Astrocyte (in vitro differentiated cells and primary cell): ENCODE results near the gene RFLNA. TPM values are rescaled to one million over a fixed set of nuclear protein-coding genes. Genes with fewer than 3 reads are reported as not detected.
"Not testable (repeated sequence)": the region's sequence is repeated elsewhere in the genome, so short reads cannot be mapped to it uniquely, and the experiment has no call there.

Experiments
- DNase-seq: peaks from one replicate; pipeline ENCODE4 v3.0.0-alpha.2; 2010; ENCODE audit warnings: low read depth
- FAIRE-seq: peaks from 2 replicates; lab custom pipeline; 2011; peaks lifted over from hg19 to GRCh38; lab: Jason Lieb, UNC
- H2AFZ ChIP-seq: 2 replicates; pipeline ENCODE4 v1.6.0; 2012; ENCODE audit warnings: low read depth, low read length, inconsistent platforms
- H3K27ac ChIP-seq: 2 replicates; pipeline ENCODE4 v1.5.1; 2011; ENCODE audit warnings: low read depth, low read length, inconsistent platforms
- H3K27me3 ChIP-seq: 2 replicates; pipeline ENCODE4 v1.6.0; 2011; ENCODE audit warnings: low read length, inconsistent platforms; ENCODE audit not compliant: insufficient read depth
- H3K36me3 ChIP-seq: 2 replicates; pipeline ENCODE4 v1.5.1; 2011; ENCODE audit warnings: low read length, inconsistent platforms; ENCODE audit not compliant: insufficient read depth
- H3K4me1 ChIP-seq: 2 replicates; pipeline ENCODE4 v1.5.1; 2011; ENCODE audit warnings: low read length, inconsistent platforms; ENCODE audit not compliant: insufficient read depth
- H3K4me2 ChIP-seq: 2 replicates; pipeline ENCODE4 v1.6.0; 2012; ENCODE audit warnings: low read length, inconsistent platforms
- H3K4me3 ChIP-seq: 2 replicates; pipeline ENCODE4 v1.5.1; 2011; ENCODE audit warnings: low read depth, mild to moderate bottlenecking, low read length, inconsistent platforms; ENCODE audit not compliant: insufficient read depth
- H3K79me2 ChIP-seq: 2 replicates; pipeline ENCODE4 v1.6.0; 2012; ENCODE audit warnings: mild to moderate bottlenecking, low read length, inconsistent platforms; ENCODE audit not compliant: insufficient read depth
- H3K9ac ChIP-seq: 2 replicates; pipeline ENCODE4 v1.6.0; 2012; ENCODE audit warnings: mild to moderate bottlenecking, low read length, inconsistent platforms
- H3K9me3 ChIP-seq: 2 replicates; pipeline ENCODE4 v1.5.1; 2012; ENCODE audit warnings: low read depth, mild to moderate bottlenecking, low read length, inconsistent platforms; ENCODE audit not compliant: insufficient read depth
- H4K20me1 ChIP-seq: 2 replicates; pipeline ENCODE4 v1.6.0; 2012; ENCODE audit warnings: low read length, inconsistent platforms; ENCODE audit not compliant: insufficient read depth
- H3K27ac Mint-ChIP-seq: one replicate; pipeline ENCODE4 v1.8.0; 2021; ENCODE audit warnings: mild to moderate bottlenecking, mixed read lengths; ENCODE audit not compliant: unreplicated experiment
- H3K27me3 Mint-ChIP-seq: one replicate; pipeline ENCODE4 v1.8.0; 2021; ENCODE audit warnings: low read depth, mixed read lengths; ENCODE audit not compliant: unreplicated experiment
- H3K36me3 Mint-ChIP-seq: one replicate; pipeline ENCODE4 v1.8.0; 2021; ENCODE audit warnings: low read depth, mixed read lengths; ENCODE audit not compliant: unreplicated experiment
- H3K4me1 Mint-ChIP-seq: one replicate; pipeline ENCODE4 v1.8.0; 2021; ENCODE audit warnings: low read depth, mixed read lengths; ENCODE audit not compliant: unreplicated experiment
- H3K4me3 Mint-ChIP-seq: one replicate; pipeline ENCODE4 v1.8.0; 2021; ENCODE audit warnings: mild to moderate bottlenecking, moderate library complexity, mixed read lengths; ENCODE audit not compliant: unreplicated experiment
- H3K9me3 Mint-ChIP-seq: one replicate; pipeline ENCODE4 v1.8.0; 2021; ENCODE audit warnings: mild to moderate bottlenecking, mixed read lengths; ENCODE audit not compliant: unreplicated experiment
- EZH2 ChIP-seq: IDR thresholded peaks from 2 replicates; pipeline ENCODE4 v1.6.1; 2012; ENCODE audit warnings: mild to moderate bottlenecking, low read length, inconsistent platforms; ENCODE audit not compliant: insufficient read depth
- total RNA-seq: library from RNA; stranded (reverse); gene quantifications from 2 replicates; pipeline ENCODE4 v1.2.1, GENCODE V29; 2021
- TF ChIP-seq, protein P1 (sequence below): IDR thresholded peaks from 2 replicates; pipeline ENCODE4 v1.5.1; 2011; ENCODE audit warnings: low read depth, mild to moderate bottlenecking, inconsistent platforms, low read length, moderate library complexity; ENCODE audit not compliant: insufficient read depth

The RFLNA gene
- total RNA-seq, 1 donor from 2014 or later, result 1.8 TPM

DNA sequence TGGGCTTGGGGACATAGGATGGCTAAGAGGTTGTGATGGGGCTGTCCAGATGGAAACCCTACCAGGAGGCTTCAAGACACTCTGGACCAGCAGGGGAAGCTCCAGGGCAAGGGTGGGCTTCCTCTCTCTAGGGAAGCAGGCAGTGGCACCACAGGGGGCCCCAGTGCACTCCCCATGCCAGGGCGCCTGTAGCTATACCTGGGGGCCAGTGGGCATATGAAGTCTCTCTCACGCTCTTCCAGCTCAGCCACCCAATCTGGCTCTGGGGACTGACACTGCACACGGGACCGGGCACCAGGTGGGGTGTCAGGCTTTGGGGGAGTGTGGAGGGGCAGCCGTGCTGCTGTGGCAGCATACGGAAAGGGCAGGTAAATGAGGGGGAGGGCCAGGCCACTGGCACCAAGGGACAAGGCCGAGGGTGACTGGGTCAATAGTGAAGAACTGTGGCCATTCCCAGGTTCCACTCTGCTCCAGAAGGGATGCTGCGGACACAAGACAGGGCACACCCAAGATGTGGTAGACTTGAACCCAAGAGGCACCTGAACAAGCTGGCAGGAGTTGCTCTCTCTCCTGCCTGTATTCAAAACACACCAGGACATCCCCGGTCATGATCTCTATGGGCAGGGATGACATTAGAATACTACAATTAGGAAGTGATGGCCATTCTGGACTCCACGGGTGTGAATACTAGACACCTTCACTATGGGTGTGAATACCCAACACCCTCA lies 27.5 kb downstream of the RFLNA start:
- no peaks in the 10 kb centered on the region for H3K4me1 Mint-ChIP-seq
- Histone ChIP-seq H3K4me1 (no peaks in the 10 kb centered on the region), H3K9me3 (peaks cover 13% of the 10 kb centered on the region), H3K9ac (no peak overlapping the region), H3K27ac (no peak overlapping the region), H3K36me3 (peaks cover 25% of the 10 kb centered on the region), H3K4me2 (no peak overlapping the region), H3K27me3 (no peaks in the 10 kb centered on the region), H3K4me3 (no peak overlapping the region), H3K79me2 (no peaks in the 10 kb centered on the region), H4K20me1 (peaks cover 47% of the 10 kb centered on the region), H2AFZ (no peak overlapping the region)
- DNase-seq (no peak), FAIRE-seq (no peak)
- peaks cover 8% of the 10 kb centered on the region for H3K27me3 Mint-ChIP-seq
- peaks cover 31% of the 10 kb centered on the region for H3K36me3 Mint-ChIP-seq
- H3K9me3 Mint-ChIP-seq, result peaks cover 18% of the 10 kb centered on the region
- H3K27ac Mint-ChIP-seq, result no peak overlapping the region
- H3K4me3 Mint-ChIP-seq, result no peak overlapping the region
- no peak for TF ChIP-seq EZH2
- TF ChIP-seq, protein P1, sequence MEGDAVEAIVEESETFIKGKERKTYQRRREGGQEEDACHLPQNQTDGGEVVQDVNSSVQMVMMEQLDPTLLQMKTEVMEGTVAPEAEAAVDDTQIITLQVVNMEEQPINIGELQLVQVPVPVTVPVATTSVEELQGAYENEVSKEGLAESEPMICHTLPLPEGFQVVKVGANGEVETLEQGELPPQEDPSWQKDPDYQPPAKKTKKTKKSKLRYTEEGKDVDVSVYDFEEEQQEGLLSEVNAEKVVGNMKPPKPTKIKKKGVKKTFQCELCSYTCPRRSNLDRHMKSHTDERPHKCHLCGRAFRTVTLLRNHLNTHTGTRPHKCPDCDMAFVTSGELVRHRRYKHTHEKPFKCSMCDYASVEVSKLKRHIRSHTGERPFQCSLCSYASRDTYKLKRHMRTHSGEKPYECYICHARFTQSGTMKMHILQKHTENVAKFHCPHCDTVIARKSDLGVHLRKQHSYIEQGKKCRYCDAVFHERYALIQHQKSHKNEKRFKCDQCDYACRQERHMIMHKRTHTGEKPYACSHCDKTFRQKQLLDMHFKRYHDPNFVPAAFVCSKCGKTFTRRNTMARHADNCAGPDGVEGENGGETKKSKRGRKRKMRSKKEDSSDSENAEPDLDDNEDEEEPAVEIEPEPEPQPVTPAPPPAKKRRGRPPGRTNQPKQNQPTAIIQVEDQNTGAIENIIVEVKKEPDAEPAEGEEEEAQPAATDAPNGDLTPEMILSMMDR, result no peak

DNA sequence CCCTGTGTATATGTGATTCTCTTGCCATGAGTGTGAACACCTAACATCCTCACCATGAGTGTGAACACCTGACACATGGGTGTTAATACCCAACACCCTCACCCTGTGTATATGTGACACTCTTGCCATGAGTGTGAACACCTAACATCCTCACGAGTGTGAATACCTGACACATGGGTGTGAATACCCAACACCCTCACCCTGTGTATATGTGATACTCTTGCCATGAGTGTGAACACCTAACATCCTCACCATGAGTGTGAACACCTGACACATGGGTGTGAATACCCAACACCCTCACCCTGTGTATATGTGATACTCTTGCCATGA lies 28.1 kb downstream of the RFLNA start:
- not testable (repeated sequence) for FAIRE-seq, H3K79me2 ChIP-seq, H3K9ac ChIP-seq, H3K4me3 ChIP-seq, H3K4me1 Mint-ChIP-seq, H2AFZ ChIP-seq, H3K27me3 Mint-ChIP-seq, H3K4me1 ChIP-seq, H3K27ac Mint-ChIP-seq, H3K27ac ChIP-seq, H3K4me3 Mint-ChIP-seq, H3K4me2 ChIP-seq, H3K27me3 ChIP-seq
- peak; percentile 21 for DNase-seq
- peaks cover 18% of the 10 kb centered on the region for H3K9me3 Mint-ChIP-seq
- peaks cover 52% of the 10 kb centered on the region for H4K20me1 ChIP-seq
- peaks cover 25% of the 10 kb centered on the region for H3K36me3 ChIP-seq
- H3K36me3 Mint-ChIP-seq, result peaks cover 31% of the 10 kb centered on the region
- peaks cover 13% of the 10 kb centered on the region for H3K9me3 ChIP-seq

DNA sequence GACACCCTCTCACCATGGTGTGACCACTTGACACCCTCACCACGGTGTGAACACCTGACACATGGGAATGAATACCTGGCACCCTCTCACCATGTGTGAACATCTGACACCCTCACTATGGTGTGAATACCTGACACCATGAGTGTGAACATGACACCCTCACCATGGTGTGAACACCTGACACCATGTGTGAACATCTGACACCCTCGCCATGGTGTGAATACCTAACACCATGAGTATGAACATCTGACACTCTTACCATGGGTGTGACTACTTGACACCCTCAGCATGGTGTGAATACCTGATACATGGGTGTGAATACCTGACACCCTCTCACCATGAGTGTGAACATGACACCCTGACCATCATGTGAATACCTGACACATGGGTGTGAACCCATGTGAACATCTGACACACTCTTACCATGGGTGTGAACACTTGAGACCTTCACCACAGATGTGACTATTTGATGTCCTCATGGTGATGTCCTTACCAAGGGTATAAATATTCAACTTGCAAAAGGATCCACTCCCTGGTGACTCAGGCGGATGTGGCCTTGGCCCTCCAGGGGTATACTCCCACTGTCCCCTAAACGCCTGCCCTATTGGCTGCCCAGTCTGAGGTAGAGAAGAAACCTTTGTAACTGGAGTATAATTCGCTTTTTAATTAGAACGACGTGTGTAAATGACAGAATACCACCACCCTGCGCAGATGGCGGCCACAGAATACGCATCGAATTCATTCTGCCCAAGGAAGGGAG lies 29.1 kb downstream of the RFLNA start:
- no peaks in the 10 kb centered on the region for H3K4me1 ChIP-seq
- Mint-ChIP-seq H3K4me3 (no peak overlapping the region), H3K4me1 (no peaks in the 10 kb centered on the region), H3K9me3 (peaks cover 18% of the 10 kb centered on the region), H3K27me3 (peaks cover 2% of the 10 kb centered on the region), H3K36me3 (peaks cover 35% of the 10 kb centered on the region), H3K27ac (peak overlapping the region; percentile 80)
- H3K4me3 ChIP-seq, result no peak overlapping the region
- peaks cover 31% of the 10 kb centered on the region for H3K36me3 ChIP-seq
- DNase-seq, result peak; percentile 42
- H3K9me3 ChIP-seq, result peaks cover 13% of the 10 kb centered on the region
- FAIRE-seq, result no peak
- TF ChIP-seq EZH2, result no peak
- TF ChIP-seq, protein P1, result no peak
- H3K4me2 ChIP-seq, result no peak overlapping the region
- H3K27me3 ChIP-seq, result no peaks in the 10 kb centered on the region
- no peak overlapping the region for H3K27ac ChIP-seq
- H3K9ac ChIP-seq, result no peak overlapping the region
- H2AFZ ChIP-seq, result no peak overlapping the region
- no peaks in the 10 kb centered on the region for H3K79me2 ChIP-seq
- H4K20me1 ChIP-seq, result peaks cover 62% of the 10 kb centered on the region
